ENCODE results near the gene ATP8A2. TPM values are rescaled to one million over a fixed set of nuclear protein-coding genes. Genes with fewer than 3 reads are reported as not detected.

The ATP8A2 gene
- total RNA-seq, 2 experiments from 2014 or later: not detected

DNA sequence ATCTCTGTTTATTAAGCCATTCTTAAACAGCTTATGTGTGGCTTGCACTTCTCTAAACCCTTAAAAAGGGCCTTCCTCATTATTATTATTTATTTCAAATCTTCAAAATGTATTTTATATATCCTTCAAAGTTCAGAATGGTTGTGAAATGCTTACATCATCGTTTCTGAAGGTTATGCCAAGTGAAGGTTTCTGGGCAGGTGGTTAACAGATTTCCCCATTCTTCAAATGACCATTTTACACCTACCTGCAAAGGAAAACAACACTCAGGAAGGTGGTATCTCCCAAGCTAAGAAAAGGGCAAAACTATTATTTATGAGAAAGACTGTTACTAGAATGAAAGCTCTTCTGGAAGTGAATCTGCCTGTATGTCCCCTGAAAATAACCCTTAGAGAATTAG is 488.5 kb downstream of the ATP8A2 start:
- Histone ChIP-seq H2AFZ (ENCODE audit: low read length) (no peak overlapping the region), H3K9me2 (ENCODE audit: insufficient read depth, low read length) (no peaks in the 10 kb centered on the region), H3K9me3 (ENCODE audit: low read length) (no peaks in the 10 kb centered on the region), H3K27ac (ENCODE audit: low read depth, low read length, poor library complexity, severe bottlenecking) (no peak overlapping the region), H3K4me2 (ENCODE audit: low read length) (no peak overlapping the region), H3K36me3 (ENCODE audit: insufficient read depth, low read length) (no peaks in the 10 kb centered on the region), H3K4me3 (ENCODE audit: low read depth, low read length, poor library complexity, severe bottlenecking) (no peak overlapping the region), H4K20me1 (ENCODE audit: insufficient read depth, low read length) (no peaks in the 10 kb centered on the region), H3K4me1 (ENCODE audit: insufficient read depth, low read length, poor library complexity, severe bottlenecking) (no peaks in the 10 kb centered on the region), H3K79me2 (ENCODE audit: insufficient read depth, low read depth, low read length) (no peaks in the 10 kb centered on the region)
- ChIA-PET CTCF (ENCODE audit: unreplicated experiment) (interaction anchor here (0.5 kb wide), 1 partner anchor 68 kb away, joined by 3 read pairs; no protein-coding TSS in a partner anchor), POLR2A (interaction anchor here (0.6 kb wide), 2 partner anchors 43 to 164 kb away, joined by 6 to 7 read pairs; no protein-coding TSS in a partner anchor)
- no TSS peak for BruUV-seq (replicated peaks)
- no peak for DNase-seq (ENCODE audit: low spot score)
- intact Hi-C loops (cut with micrococcal nuclease; ENCODE audit: unreplicated experiment): no loop called here
- no peak for TF ChIP-seq CTCF (conservative IDR thresholded peaks at IDR 0.05; ENCODE audit: low read length)
- TF ChIP-seq EZH2phosphoT487 (IDR thresholded peaks at IDR 0.05; ENCODE audit: borderline replicate concordance, low read depth, low read length): no peak

DNA sequence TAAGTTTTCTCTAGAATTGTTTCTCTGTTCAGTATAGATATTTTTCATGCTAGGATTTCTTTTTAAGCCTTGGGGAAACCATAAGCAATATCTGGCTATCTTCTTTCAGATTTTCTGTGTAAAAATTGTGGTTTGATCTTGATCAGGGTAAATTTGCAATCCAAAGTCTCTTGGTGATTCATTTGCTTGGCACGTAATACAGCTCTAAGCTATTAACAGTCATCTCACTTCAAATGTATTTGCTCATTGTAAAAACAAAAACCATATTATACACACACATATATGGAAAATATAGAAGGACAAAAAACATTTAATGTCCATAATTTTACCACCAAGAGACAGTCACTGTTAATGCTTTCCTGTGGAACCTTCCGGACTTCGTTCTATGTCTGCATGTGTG is 489.1 kb downstream of the ATP8A2 start:
- Histone ChIP-seq H3K4me1 (ENCODE audit: insufficient read depth, low read length, poor library complexity, severe bottlenecking) (no peaks in the 10 kb centered on the region), H3K36me3 (ENCODE audit: insufficient read depth, low read length) (no peaks in the 10 kb centered on the region), H3K4me3 (ENCODE audit: low read depth, low read length, poor library complexity, severe bottlenecking) (no peak overlapping the region), H3K4me2 (ENCODE audit: low read length) (no peak overlapping the region), H2AFZ (ENCODE audit: low read length) (no peak overlapping the region), H3K79me2 (ENCODE audit: insufficient read depth, low read depth, low read length) (no peaks in the 10 kb centered on the region), H3K27ac (ENCODE audit: low read depth, low read length, poor library complexity, severe bottlenecking) (no peak overlapping the region), H4K20me1 (ENCODE audit: insufficient read depth, low read length) (no peaks in the 10 kb centered on the region), H3K9me3 (ENCODE audit: low read length) (no peaks in the 10 kb centered on the region), H3K9me2 (ENCODE audit: insufficient read depth, low read length) (no peaks in the 10 kb centered on the region)
- no peak for DNase-seq (ENCODE audit: low spot score)
- BruUV-seq (replicated peaks): no TSS peak
- intact Hi-C loops (cut with micrococcal nuclease; ENCODE audit: unreplicated experiment): no loop called here
- ChIA-PET CTCF (ENCODE audit: unreplicated experiment) (no interaction called here), POLR2A (interaction anchor here (0.6 kb wide), 1 partner anchor 43 kb away, joined by 6 read pairs; no protein-coding TSS in a partner anchor)
- TF ChIP-seq EZH2phosphoT487 (IDR thresholded peaks at IDR 0.05; ENCODE audit: borderline replicate concordance, low read depth, low read length) (no peak), CTCF (conservative IDR thresholded peaks at IDR 0.05; ENCODE audit: low read length) (no peak)

- H4K20me1 ChIP-seq (ENCODE audit: insufficient read depth, low read length): no peaks in the 10 kb centered on the region
- no peak for DNase-seq (ENCODE audit: low spot score)
- no peaks in the 10 kb centered on the region for H3K9me2 ChIP-seq (ENCODE audit: insufficient read depth, low read length)
- intact Hi-C loops (cut with micrococcal nuclease; ENCODE audit: unreplicated experiment): no loop called here
- H3K9me3 ChIP-seq (ENCODE audit: low read length): no peaks in the 10 kb centered on the region
- H3K4me1 ChIP-seq (ENCODE audit: insufficient read depth, low read length, poor library complexity, severe bottlenecking): no peaks in the 10 kb centered on the region
- CTCF ChIA-PET (ENCODE audit: unreplicated experiment): no interaction called here
- H3K4me2 ChIP-seq (ENCODE audit: low read length): no peak overlapping the region
- TF ChIP-seq CTCF (conservative IDR thresholded peaks at IDR 0.05; ENCODE audit: low read length) (no peak), EZH2phosphoT487 (IDR thresholded peaks at IDR 0.05; ENCODE audit: borderline replicate concordance, low read depth, low read length) (no peak)
- no peak overlapping the region for H3K4me3 ChIP-seq (ENCODE audit: low read depth, low read length, poor library complexity, severe bottlenecking)
- H3K27ac ChIP-seq (ENCODE audit: low read depth, low read length, poor library complexity, severe bottlenecking): no peak overlapping the region
- no peaks in the 10 kb centered on the region for H3K36me3 ChIP-seq (ENCODE audit: insufficient read depth, low read length)
- BruUV-seq (replicated peaks): no TSS peak
- H2AFZ ChIP-seq (ENCODE audit: low read length): no peak overlapping the region
- POLR2A ChIA-PET: no interaction called here
- no peaks in the 10 kb centered on the region for H3K79me2 ChIP-seq (ENCODE audit: insufficient read depth, low read depth, low read length)
Observed at GRCh38 chr13:25862156-25862555, 490.4 kb downstream of the ATP8A2 start.

Measured in OCI-LY7 (cell line).